GM13977 (cell line): Measurements from ENCODE around the gene ZFR2.

Source experiments
- DNase-seq: peaks from one replicate; pipeline ENCODE4 v3.0.0; 2012; ENCODE audit warnings: low spot score
- CTCF ChIP-seq: IDR thresholded peaks from 2 replicates; pipeline ENCODE4 v1.5.1; 2012; ENCODE audit warnings: mild to moderate bottlenecking, control low read depth; ENCODE audit not compliant: insufficient read depth; ENCODE audit errors: extremely low read depth, missing control alignments
- in situ Hi-C: fragments of 300-500 bp; cut with MboI; formaldehyde crosslinking; loops from one replicate; pipeline ENCODE4 v1.12.0; 2022; ENCODE audit warnings: low sequenced_read_pairs, low pct_unique_long_range_greater_than_20kb, mixed read lengths, inconsistent platforms; ENCODE audit not compliant: unreplicated experiment

The ZFR2 gene

GRCh38 chr19:3775831-3776230, 93.0 kb downstream of the ZFR2 start:
- DNase-seq = no peak
- in situ Hi-C loops = no loop called here
- TF ChIP-seq CTCF = no peak

GRCh38 chr19:3775374-3775711, 93.5 kb downstream of the ZFR2 start:
- in situ Hi-C loops = no loop called here
- no peak for TF ChIP-seq CTCF

GRCh38 chr19:3774621-3775373, 94.0 kb downstream of the ZFR2 start:
- in situ Hi-C loops = no loop called here
- no peak for TF ChIP-seq CTCF
- DNase-seq = no peak

More at GRCh38 chr19:3775374-3775711, 93.5 kb downstream of the ZFR2 start:
- no peak for DNase-seq

GRCh38 chr19:3773814-3774515, 94.9 kb downstream of the ZFR2 start:
- no peak for DNase-seq
- in situ Hi-C loops = no loop called here
- no peak for TF ChIP-seq CTCF

- DNase-seq = no peak
- in situ Hi-C loops = no loop called here
- TF ChIP-seq CTCF = no peak
Measured at GRCh38 chr19:3771906-3772455, 96.9 kb downstream of the ZFR2 start, which contains the start of gene RAX2. Gene RAX2 (minus strand): TSS chr19:3772228. CDS start chr19:3771742, 486 bp downstream.

GRCh38 chr19:3771000-3771905, 97.6 kb downstream of the ZFR2 start:
- DNase-seq = no peak

More at GRCh38 chr19:3771000-3771905, 97.6 kb downstream of the ZFR2 start:
- no peak for TF ChIP-seq CTCF
- in situ Hi-C loops = no loop called here
